Fibroblast of mammary gland (primary cell): Measurements from ENCODE around the gene LPIN1.
"Not testable (repeated sequence)": the region's sequence is repeated elsewhere in the genome, so short reads cannot be mapped to it uniquely, and the experiment has no call there.

Source experiments
- DNase-seq: peaks from one replicate; pipeline ENCODE4 v3.0.0-alpha.2; 2010; ENCODE audit warnings: low read depth
- H3K4me3 ChIP-seq: 2 replicates; pipeline ENCODE4 v1.5.1; 2011; ENCODE audit warnings: low read depth, mild to moderate bottlenecking, low read length, moderate library complexity; ENCODE audit not compliant: control insufficient read depth
- TF ChIP-seq, protein P1 (sequence below): conservative IDR thresholded peaks from 2 replicates; pipeline ENCODE4 v1.5.1; 2011; ENCODE audit warnings: low read depth, low read length, inconsistent platforms; ENCODE audit not compliant: control insufficient read depth, insufficient read depth

LPIN1 gene

DNA sequence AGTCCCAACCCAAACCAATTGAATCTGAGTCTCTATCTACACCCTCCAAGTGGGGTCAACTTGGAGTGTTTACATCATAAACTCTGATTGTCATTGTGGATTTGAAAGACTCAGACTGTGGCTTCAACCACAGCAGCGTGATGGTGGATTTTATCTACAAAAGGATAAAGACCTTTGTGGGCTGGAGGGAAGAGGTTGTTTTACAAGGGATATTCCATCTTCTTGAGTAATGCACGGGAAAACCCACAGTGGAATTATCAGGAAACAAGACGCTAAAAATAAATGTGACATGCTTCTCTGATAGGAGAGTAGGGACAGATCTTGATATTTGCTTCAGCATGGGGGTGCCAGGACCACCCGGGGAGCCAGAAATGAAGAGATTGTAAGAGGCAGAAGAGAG, 93.5 kb downstream of the LPIN1 start:
- TF ChIP-seq, protein P1, sequence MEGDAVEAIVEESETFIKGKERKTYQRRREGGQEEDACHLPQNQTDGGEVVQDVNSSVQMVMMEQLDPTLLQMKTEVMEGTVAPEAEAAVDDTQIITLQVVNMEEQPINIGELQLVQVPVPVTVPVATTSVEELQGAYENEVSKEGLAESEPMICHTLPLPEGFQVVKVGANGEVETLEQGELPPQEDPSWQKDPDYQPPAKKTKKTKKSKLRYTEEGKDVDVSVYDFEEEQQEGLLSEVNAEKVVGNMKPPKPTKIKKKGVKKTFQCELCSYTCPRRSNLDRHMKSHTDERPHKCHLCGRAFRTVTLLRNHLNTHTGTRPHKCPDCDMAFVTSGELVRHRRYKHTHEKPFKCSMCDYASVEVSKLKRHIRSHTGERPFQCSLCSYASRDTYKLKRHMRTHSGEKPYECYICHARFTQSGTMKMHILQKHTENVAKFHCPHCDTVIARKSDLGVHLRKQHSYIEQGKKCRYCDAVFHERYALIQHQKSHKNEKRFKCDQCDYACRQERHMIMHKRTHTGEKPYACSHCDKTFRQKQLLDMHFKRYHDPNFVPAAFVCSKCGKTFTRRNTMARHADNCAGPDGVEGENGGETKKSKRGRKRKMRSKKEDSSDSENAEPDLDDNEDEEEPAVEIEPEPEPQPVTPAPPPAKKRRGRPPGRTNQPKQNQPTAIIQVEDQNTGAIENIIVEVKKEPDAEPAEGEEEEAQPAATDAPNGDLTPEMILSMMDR = no peak
- no peak for DNase-seq
- no peak overlapping the region for H3K4me3 ChIP-seq

GRCh38 chr2:11842336-11842735, 95.9 kb downstream of the LPIN1 start:
- H3K4me3 ChIP-seq = no peak overlapping the region
- TF ChIP-seq, protein P1 = no peak
- DNase-seq = no peak

DNA sequence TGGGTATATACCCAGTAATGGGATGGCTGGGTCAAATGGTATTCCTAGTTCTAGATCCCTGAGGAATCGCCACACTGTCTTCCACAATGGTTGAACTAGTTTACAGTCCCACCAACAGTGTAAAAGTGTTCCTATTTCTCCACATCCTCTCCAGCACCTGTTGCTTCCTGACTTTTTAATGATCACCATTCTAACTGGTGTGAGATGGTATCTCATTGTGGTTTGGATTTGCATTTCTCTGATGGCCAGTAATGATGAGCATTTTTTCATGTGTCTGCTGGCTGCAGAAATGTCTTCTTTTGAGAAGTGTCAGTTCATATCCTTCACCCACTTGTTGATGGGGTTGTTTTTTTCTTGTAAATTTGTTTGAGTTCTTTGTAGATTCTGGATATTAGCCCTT, 98.4 kb downstream of the LPIN1 start:
- not testable (repeated sequence) for DNase-seq, H3K4me3 ChIP-seq

DNA sequence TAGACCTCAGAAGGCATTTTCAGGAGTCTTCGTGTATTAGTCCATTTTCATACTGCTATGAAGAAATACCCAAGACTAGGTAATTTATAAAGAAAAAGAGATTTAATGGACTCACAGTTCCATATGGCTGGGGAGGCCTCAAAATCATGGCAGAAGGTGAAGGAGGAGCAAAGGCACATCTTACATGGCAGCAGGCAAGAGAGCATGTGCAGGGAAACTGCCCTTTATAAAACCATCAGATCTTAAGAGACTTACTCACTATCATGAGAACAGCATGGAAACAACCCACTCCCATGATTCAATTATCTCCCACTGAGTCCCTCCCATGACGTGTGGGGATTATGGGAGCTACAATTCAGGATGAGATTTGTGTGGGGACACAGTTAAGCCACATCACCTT, 101.5 kb downstream of the LPIN1 start:
- H3K4me3 ChIP-seq = not testable (repeated sequence)

GRCh38 chr2:11850082-11850481, 103.7 kb downstream of the LPIN1 start:
- no peak for DNase-seq
- TF ChIP-seq, protein P1 = no peak
- no peak overlapping the region for H3K4me3 ChIP-seq

More for the DNA sequence above, 101.5 kb downstream of the LPIN1 start:
- DNase-seq = not testable (repeated sequence)

DNA sequence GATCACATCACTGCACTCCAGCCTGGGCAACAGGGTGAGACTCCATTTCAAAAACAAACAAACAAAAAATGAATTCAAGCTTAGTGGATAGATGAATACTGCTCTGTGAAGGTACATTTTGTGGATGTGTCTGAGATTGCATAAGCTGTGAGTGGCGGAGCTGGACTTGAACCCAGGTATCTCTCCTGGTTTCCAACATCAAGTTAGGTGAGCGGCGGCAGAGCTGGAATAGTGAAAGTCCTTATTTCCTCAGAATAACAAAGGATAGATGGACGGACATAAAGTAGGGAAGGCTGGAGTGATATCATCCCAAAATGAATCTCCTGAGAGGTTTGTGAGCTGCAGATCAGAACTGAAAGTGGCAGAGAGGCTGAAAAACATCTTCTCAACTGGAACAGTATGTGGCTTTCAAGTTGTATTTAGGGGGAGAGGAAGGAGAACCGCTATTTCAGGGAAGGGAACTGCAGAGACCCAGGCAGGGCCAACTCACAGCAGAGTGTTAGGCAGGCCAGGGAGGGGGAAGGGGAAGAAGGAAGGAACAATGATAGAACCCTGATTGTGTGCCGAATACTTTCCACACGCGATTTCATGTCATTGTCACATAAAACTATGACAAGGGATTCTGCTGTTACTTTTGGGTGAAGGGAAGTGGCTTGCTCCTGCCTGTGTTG, 106.2 kb downstream of the LPIN1 start:
- TF ChIP-seq, protein P1 = no peak
- H3K4me3 ChIP-seq = no peak overlapping the region
- no peak for DNase-seq

GRCh38 chr2:11853197-11853588, 106.8 kb downstream of the LPIN1 start:
- TF ChIP-seq, protein P1 = no peak
- H3K4me3 ChIP-seq = no peak overlapping the region
- no peak for DNase-seq
